Measurements from ENCODE around the gene HTT. TPM values are rescaled to one million over a fixed set of nuclear protein-coding genes. Genes with fewer than 3 reads are reported as not detected.

The HTT gene
- total RNA-seq, 1 experiment from 2014 or later = 18.4 TPM

GRCh38 chr4:3118312-3118711 is 43.8 kb downstream of the HTT start:
- Histone ChIP-seq H3K4me1 (ENCODE audit: insufficient read depth, low read length) (no peaks in the 10 kb centered on the region), H3K4me3 (ENCODE audit: low read length) (no peak overlapping the region), H4K20me1 (ENCODE audit: low read length) (no peaks in the 10 kb centered on the region), H3K9me3 (ENCODE audit: low read length) (no peaks in the 10 kb centered on the region), H3K79me2 (ENCODE audit: low read length) (no peaks in the 10 kb centered on the region), H3K27me3 (ENCODE audit: low read length) (no peaks in the 10 kb centered on the region), H3K9ac (ENCODE audit: low read length) (no peak overlapping the region), H3K36me3 (ENCODE audit: low read depth, low read length) (peaks cover 20% of the 10 kb centered on the region; the same call in 1 of the 2 replicates), H2AFZ (ENCODE audit: low read length) (no peak overlapping the region), H3K27ac (ENCODE audit: low read length) (no peak overlapping the region), H3F3A (ENCODE audit: low read length, unreplicated experiment) (no peaks in the 10 kb centered on the region), H3K9me2 (replicated peaks; ENCODE audit: low read length) (no peaks in the 10 kb centered on the region), H3K4me2 (ENCODE audit: low read length) (no peak overlapping the region)
- ATAC-seq (no peak), DNase-seq (no peak)
- ChIA-PET CTCF (no interaction called here), POLR2A (ENCODE audit: unreplicated experiment) (no interaction called here)
- intact Hi-C loops (cut with micrococcal nuclease) = no loop called here
- no TSS peak for BruUV-seq (replicated peaks)
- TF ChIP-seq, protein P1, sequence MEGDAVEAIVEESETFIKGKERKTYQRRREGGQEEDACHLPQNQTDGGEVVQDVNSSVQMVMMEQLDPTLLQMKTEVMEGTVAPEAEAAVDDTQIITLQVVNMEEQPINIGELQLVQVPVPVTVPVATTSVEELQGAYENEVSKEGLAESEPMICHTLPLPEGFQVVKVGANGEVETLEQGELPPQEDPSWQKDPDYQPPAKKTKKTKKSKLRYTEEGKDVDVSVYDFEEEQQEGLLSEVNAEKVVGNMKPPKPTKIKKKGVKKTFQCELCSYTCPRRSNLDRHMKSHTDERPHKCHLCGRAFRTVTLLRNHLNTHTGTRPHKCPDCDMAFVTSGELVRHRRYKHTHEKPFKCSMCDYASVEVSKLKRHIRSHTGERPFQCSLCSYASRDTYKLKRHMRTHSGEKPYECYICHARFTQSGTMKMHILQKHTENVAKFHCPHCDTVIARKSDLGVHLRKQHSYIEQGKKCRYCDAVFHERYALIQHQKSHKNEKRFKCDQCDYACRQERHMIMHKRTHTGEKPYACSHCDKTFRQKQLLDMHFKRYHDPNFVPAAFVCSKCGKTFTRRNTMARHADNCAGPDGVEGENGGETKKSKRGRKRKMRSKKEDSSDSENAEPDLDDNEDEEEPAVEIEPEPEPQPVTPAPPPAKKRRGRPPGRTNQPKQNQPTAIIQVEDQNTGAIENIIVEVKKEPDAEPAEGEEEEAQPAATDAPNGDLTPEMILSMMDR (conservative IDR thresholded peaks at IDR 0.05; ENCODE audit: low read depth, low read length) = no peak
- TF ChIP-seq EZH2 (IDR thresholded peaks at IDR 0.05; ENCODE audit: low read length, unreplicated experiment) = no peak
- TF ChIP-seq EZH2phosphoT487 (IDR thresholded peaks at IDR 0.05; ENCODE audit: borderline replicate concordance, low read length) = no peak

GRCh38 chr4:3119464-3119863 is 45.0 kb downstream of the HTT start:
- Histone ChIP-seq H3K27ac (ENCODE audit: low read length) (no peak overlapping the region), H3K9me2 (replicated peaks; ENCODE audit: low read length) (no peaks in the 10 kb centered on the region), H3K4me1 (ENCODE audit: insufficient read depth, low read length) (no peaks in the 10 kb centered on the region), H3K36me3 (ENCODE audit: low read depth, low read length) (peaks cover 20% of the 10 kb centered on the region; the same call in 1 of the 2 replicates), H3K9ac (ENCODE audit: low read length) (no peak overlapping the region), H3K27me3 (ENCODE audit: low read length) (no peaks in the 10 kb centered on the region), H2AFZ (ENCODE audit: low read length) (no peak overlapping the region), H3K4me2 (ENCODE audit: low read length) (no peak overlapping the region), H3K4me3 (ENCODE audit: low read length) (no peak overlapping the region), H3K79me2 (ENCODE audit: low read length) (no peaks in the 10 kb centered on the region), H3F3A (ENCODE audit: low read length, unreplicated experiment) (no peaks in the 10 kb centered on the region), H3K9me3 (ENCODE audit: low read length) (no peaks in the 10 kb centered on the region), H4K20me1 (ENCODE audit: low read length) (no peaks in the 10 kb centered on the region)
- ATAC-seq = no peak
- POLR2A ChIA-PET (ENCODE audit: unreplicated experiment) = interaction anchor here (0.5 kb wide), 1 partner anchor 11 kb away, joined by 3 read pairs; no protein-coding TSS in a partner anchor
- CTCF ChIA-PET = no interaction called here
- no TSS peak for BruUV-seq (replicated peaks)
- TF ChIP-seq, protein P1 (conservative IDR thresholded peaks at IDR 0.05; ENCODE audit: low read depth, low read length) = no peak
- TF ChIP-seq EZH2 (IDR thresholded peaks at IDR 0.05; ENCODE audit: low read length, unreplicated experiment) (no peak), EZH2phosphoT487 (IDR thresholded peaks at IDR 0.05; ENCODE audit: borderline replicate concordance, low read length) (no peak)
- DNase-seq = no peak
- intact Hi-C loops (cut with micrococcal nuclease) = no loop called here

DNA sequence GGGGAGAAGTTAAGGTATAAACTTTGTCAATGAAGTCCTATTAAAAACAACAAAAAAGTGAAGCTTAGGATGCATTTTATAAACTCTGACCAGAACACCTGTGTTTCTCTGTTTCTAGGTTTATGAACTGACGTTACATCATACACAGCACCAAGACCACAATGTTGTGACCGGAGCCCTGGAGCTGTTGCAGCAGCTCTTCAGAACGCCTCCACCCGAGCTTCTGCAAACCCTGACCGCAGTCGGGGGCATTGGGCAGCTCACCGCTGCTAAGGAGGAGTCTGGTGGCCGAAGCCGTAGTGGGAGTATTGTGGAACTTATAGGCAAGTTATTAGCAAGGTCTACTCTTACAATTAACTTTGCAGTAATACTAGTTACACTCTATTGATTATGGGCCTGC is 46.6 kb downstream of the HTT start:
- intact Hi-C loops (cut with micrococcal nuclease) = no loop called here
- CTCF ChIA-PET = no interaction called here
- H3K9me2 ChIP-seq (replicated peaks; ENCODE audit: low read length) = no peaks in the 10 kb centered on the region
- no peaks in the 10 kb centered on the region for H3F3A ChIP-seq (ENCODE audit: low read length, unreplicated experiment)
- no peaks in the 10 kb centered on the region for H3K9me3 ChIP-seq (ENCODE audit: low read length)
- H3K27ac ChIP-seq (ENCODE audit: low read length) = no peak overlapping the region
- no peaks in the 10 kb centered on the region for H3K79me2 ChIP-seq (ENCODE audit: low read length)
- POLR2A ChIA-PET (ENCODE audit: unreplicated experiment) = no interaction called here
- H3K36me3 ChIP-seq (ENCODE audit: low read depth, low read length) = peaks cover 18% of the 10 kb centered on the region; the same call in 1 of the 2 replicates
- no peaks in the 10 kb centered on the region for H3K4me1 ChIP-seq (ENCODE audit: insufficient read depth, low read length)
- H3K27me3 ChIP-seq (ENCODE audit: low read length) = no peaks in the 10 kb centered on the region
- H2AFZ ChIP-seq (ENCODE audit: low read length) = no peak overlapping the region
- TF ChIP-seq EZH2 (IDR thresholded peaks at IDR 0.05; ENCODE audit: low read length, unreplicated experiment) (no peak), EZH2phosphoT487 (IDR thresholded peaks at IDR 0.05; ENCODE audit: borderline replicate concordance, low read length) (no peak)
- TF ChIP-seq, protein P1 (conservative IDR thresholded peaks at IDR 0.05; ENCODE audit: low read depth, low read length) = no peak
- no peak overlapping the region for H3K9ac ChIP-seq (ENCODE audit: low read length)
- DNase-seq (no peak), ATAC-seq (no peak)
- H3K4me3 ChIP-seq (ENCODE audit: low read length) = no peak overlapping the region
- H3K4me2 ChIP-seq (ENCODE audit: low read length) = no peak overlapping the region
- no peaks in the 10 kb centered on the region for H4K20me1 ChIP-seq (ENCODE audit: low read length)
- BruUV-seq (replicated peaks) = no TSS peak
